OCI-LY1 (cell line): ENCODE results near the gene MACROH2A2.

Source experiments
- EZH2 ChIP-seq: fragments of 200-600 bp; sonication (generic), shearing (Covaris generic); IDR thresholded peaks from 2 replicates; pipeline ENCODE4 v1.8.0; 2017; ENCODE audit warnings: borderline replicate concordance, mixed run types, mild to moderate bottlenecking, antibody characterized with exemption, low read length, moderate library complexity, mixed read lengths
- TF ChIP-seq, protein P1 (sequence below): fragments of 200-600 bp; sonication (generic), shearing (Covaris generic); IDR thresholded peaks from 2 replicates; pipeline ENCODE4 v1.5.1; 2017; ENCODE audit warnings: mild to moderate bottlenecking, antibody characterized with exemption, low read length, moderate library complexity, mixed read lengths

DNA sequence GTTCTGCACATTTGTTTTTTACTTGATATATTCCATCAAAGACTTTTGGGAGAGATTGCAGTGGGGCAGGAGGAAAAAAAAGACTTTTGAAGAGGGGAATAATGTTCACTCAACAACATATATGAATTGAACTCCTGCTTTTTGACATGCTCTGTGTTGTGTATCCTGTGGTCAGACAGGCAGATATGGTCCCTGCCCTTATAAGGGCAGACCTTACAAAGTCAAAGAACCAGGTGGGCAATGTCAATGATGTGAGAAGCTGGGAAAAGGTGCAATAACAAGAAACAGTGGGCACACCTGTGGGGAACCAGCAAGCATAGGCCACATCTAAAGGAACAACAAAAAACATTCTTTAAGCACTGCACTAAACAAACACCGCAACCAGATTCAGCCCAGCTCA lies 71.8 kb downstream of the MACROH2A2 start:
- TF ChIP-seq, protein P1, sequence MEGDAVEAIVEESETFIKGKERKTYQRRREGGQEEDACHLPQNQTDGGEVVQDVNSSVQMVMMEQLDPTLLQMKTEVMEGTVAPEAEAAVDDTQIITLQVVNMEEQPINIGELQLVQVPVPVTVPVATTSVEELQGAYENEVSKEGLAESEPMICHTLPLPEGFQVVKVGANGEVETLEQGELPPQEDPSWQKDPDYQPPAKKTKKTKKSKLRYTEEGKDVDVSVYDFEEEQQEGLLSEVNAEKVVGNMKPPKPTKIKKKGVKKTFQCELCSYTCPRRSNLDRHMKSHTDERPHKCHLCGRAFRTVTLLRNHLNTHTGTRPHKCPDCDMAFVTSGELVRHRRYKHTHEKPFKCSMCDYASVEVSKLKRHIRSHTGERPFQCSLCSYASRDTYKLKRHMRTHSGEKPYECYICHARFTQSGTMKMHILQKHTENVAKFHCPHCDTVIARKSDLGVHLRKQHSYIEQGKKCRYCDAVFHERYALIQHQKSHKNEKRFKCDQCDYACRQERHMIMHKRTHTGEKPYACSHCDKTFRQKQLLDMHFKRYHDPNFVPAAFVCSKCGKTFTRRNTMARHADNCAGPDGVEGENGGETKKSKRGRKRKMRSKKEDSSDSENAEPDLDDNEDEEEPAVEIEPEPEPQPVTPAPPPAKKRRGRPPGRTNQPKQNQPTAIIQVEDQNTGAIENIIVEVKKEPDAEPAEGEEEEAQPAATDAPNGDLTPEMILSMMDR = no peak
- TF ChIP-seq EZH2 = no peak
